Gastroesophageal sphincter (tissue), 4 donors: ENCODE measurements around the gene ZNF816. TPM values are rescaled to one million over a fixed set of nuclear protein-coding genes. Genes with fewer than 3 reads are reported as not detected.

Experiments used
- ATAC-seq: fragments of 150-250 bp; one replicate; pipeline ENCODE4 v1.9.1; 2016; ENCODE audit warnings: mild to moderate bottlenecking, moderate library complexity
- H3K27ac ChIP-seq, 4 donors: fragments of 200-600 bp; sonication (generic) in 3 of 4; 1 replicate in 3 of 4; 2 replicates in 1 of 4; pipeline ENCODE4 v1.5.1; 2016 to 2019
- H3K27me3 ChIP-seq: fragments of 200-600 bp; sonication (generic); one replicate; pipeline ENCODE4 v1.5.1; 2019
- H3K36me3 ChIP-seq, 2 donors: fragments of 200-600 bp; sonication (generic); one replicate each; pipeline ENCODE4 v1.5.1; 2019; ENCODE audit warnings: control low read depth in 1 of 2
- H3K4me1 ChIP-seq, 3 donors: fragments of 200-600 bp; sonication (generic); 1 replicate in 2 of 3; 2 replicates in 1 of 3; pipeline ENCODE4 v1.5.1; 2016 to 2019; ENCODE audit warnings: control low read depth in 2 of 3
- H3K4me3 ChIP-seq, 2 donors: fragments of 200-600 bp; sonication (generic); one replicate each; pipeline ENCODE4 v1.5.1; 2019; ENCODE audit warnings: mild to moderate bottlenecking in 1 of 2, moderate library complexity in 1 of 2
- H3K9me3 ChIP-seq, 3 donors: fragments of 200-600 bp; sonication (generic); one replicate each; pipeline ENCODE4 v1.5.1; 2017 to 2019; ENCODE audit warnings: control low read depth in 2 of 3
- EP300 ChIP-seq: sonication (generic); formaldehyde crosslinking; IDR thresholded peaks from one replicate; pipeline ENCODE4 v1.6.1; 2017; ENCODE audit warnings: antibody characterized with exemption, mild to moderate bottlenecking
- POLR2A ChIP-seq, 2 donors: fragments of 450-650 bp; IDR thresholded peaks; one replicate each; pipeline ENCODE4 v1.6.1; 2017; ENCODE audit warnings: antibody characterized with exemption in 2 of 2, mild to moderate bottlenecking in 2 of 2, moderate library complexity in 1 of 2
- POLR2AphosphoS5 ChIP-seq: sonication (generic); formaldehyde crosslinking; IDR thresholded peaks from one replicate; pipeline ENCODE4 v1.6.1; 2017; ENCODE audit warnings: antibody characterized with exemption
- WGBS, 2 donors: methylation state at CpG; one replicate each; pipeline ENCODE4 v1.1.5; 2018; ENCODE audit warnings: low coverage in 1 of 2; 5-methylcytosine and 5-hydroxymethylcytosine counted together
- total RNA-seq, 4 donors: library from RNA; depleted of rRNA; stranded (reverse); fragments of >200 nt; gene quantifications; one replicate each; pipeline ENCODE4 v1.1.0, GENCODE V29; 2016
- TF ChIP-seq, protein P1 (sequence below), 4 experiments: fragments of 200-600 bp in 2 of 4; fragments of 450-650 bp in 2 of 4; sonication (generic) in 1 of 4; IDR thresholded peaks; one replicate each; pipeline ENCODE4 v1.5.1; 2017 to 2019; ENCODE audit warnings: antibody characterized with exemption in 4 of 4, mild to moderate bottlenecking in 2 of 4, moderate library complexity in 2 of 4

Gene ZNF816
- total RNA-seq, 4 donors from 2014 or later: 5.3 to 7.8 (median 6.8) TPM

DNA sequence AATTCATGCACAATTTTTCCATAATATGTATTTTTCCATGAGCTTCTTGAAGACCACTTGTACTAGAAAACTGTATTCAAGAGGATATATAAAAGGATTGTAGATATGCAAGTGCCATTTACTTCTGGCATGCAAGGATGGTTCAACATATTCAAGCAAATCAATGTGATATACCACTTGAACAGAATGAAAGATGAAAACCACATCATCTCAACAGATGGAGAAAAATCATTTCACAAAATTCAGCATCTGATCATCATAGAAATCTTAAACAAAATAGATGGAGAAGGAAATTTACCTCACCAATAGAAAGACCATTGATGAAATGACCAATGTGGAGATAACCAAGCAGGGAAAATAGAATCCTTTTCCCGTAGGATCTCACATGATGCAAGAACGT is 5.1 kb upstream of the ZNF816 start:
- H3K36me3 ChIP-seq: peaks cover 0 to 38% of the 10 kb centered on the region in 2 donors
- ATAC-seq: no peak
- TF ChIP-seq POLR2A (IDR thresholded peaks at IDR 0.05): no peak
- TF ChIP-seq EP300: no peak
- TF ChIP-seq POLR2AphosphoS5: no peak
- TF ChIP-seq, protein P1, sequence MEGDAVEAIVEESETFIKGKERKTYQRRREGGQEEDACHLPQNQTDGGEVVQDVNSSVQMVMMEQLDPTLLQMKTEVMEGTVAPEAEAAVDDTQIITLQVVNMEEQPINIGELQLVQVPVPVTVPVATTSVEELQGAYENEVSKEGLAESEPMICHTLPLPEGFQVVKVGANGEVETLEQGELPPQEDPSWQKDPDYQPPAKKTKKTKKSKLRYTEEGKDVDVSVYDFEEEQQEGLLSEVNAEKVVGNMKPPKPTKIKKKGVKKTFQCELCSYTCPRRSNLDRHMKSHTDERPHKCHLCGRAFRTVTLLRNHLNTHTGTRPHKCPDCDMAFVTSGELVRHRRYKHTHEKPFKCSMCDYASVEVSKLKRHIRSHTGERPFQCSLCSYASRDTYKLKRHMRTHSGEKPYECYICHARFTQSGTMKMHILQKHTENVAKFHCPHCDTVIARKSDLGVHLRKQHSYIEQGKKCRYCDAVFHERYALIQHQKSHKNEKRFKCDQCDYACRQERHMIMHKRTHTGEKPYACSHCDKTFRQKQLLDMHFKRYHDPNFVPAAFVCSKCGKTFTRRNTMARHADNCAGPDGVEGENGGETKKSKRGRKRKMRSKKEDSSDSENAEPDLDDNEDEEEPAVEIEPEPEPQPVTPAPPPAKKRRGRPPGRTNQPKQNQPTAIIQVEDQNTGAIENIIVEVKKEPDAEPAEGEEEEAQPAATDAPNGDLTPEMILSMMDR (IDR thresholded peaks at IDR 0.05): no peak
- H3K4me3 ChIP-seq: no peak overlapping the region
- H3K27me3 ChIP-seq: no peaks in the 10 kb centered on the region
- H3K27ac ChIP-seq: no peak overlapping the region
- peaks cover 0 to 12% (median 0%) of the 10 kb centered on the region in 3 donors for H3K9me3 ChIP-seq
- H3K4me1 ChIP-seq: peaks cover 0 to 11% (median 7%) of the 10 kb centered on the region in 3 donors
- WGBS, 2 donors: 96 to 100% methylated on average over 2 of the region's 2 CpGs

- 0% methylated on average over 4 to 6 of the region's 12 CpGs for WGBS, 2 donors
- peaks cover 0 to 21% of the 10 kb centered on the region in 2 donors for H3K36me3 ChIP-seq
- H3K27ac ChIP-seq: peak overlapping the region; percentile 77 to 91 (median 87)
- H3K4me3 ChIP-seq: peak overlapping the region; percentile 61 to 77
- peaks cover 0 to 31% (median 0%) of the 10 kb centered on the region in 3 donors for H3K9me3 ChIP-seq
- ATAC-seq: peak; percentile 37
- peaks cover 3 to 26% (median 13%) of the 10 kb centered on the region in 3 donors for H3K4me1 ChIP-seq
- TF ChIP-seq POLR2AphosphoS5 (no peak), POLR2A (IDR thresholded peaks at IDR 0.05) (no peak), EP300 (no peak)
- TF ChIP-seq, protein P1 (IDR thresholded peaks at IDR 0.05): no peak
- no peaks in the 10 kb centered on the region for H3K27me3 ChIP-seq
Observed at GRCh38 chr19:52963247-52963618, 552 bp upstream of the ZNF816 start.

- Histone ChIP-seq H3K36me3 (peaks cover 0 to 32% of the 10 kb centered on the region in 2 donors), H3K9me3 (peaks cover 0 to 32% (median 0%) of the 10 kb centered on the region in 3 donors), H3K4me1 (peaks cover 3 to 26% (median 13%) of the 10 kb centered on the region in 3 donors), H3K4me3 (peak overlapping the region; percentile 61 to 77), H3K27me3 (no peaks in the 10 kb centered on the region), H3K27ac (peak overlapping the region; percentile 72 to 91 (median 87))
- TF ChIP-seq POLR2AphosphoS5: no peak
- no peak for TF ChIP-seq POLR2A (IDR thresholded peaks at IDR 0.05)
- TF ChIP-seq, protein P1 (IDR thresholded peaks at IDR 0.05): no peak
- TF ChIP-seq EP300: no peak
- no peak for ATAC-seq
- 12 to 17% methylated on average over 5 of the region's 5 CpGs for WGBS, 2 donors
Observed at GRCh38 chr19:52961981-52962380, 700 bp downstream of the ZNF816 start.

DNA sequence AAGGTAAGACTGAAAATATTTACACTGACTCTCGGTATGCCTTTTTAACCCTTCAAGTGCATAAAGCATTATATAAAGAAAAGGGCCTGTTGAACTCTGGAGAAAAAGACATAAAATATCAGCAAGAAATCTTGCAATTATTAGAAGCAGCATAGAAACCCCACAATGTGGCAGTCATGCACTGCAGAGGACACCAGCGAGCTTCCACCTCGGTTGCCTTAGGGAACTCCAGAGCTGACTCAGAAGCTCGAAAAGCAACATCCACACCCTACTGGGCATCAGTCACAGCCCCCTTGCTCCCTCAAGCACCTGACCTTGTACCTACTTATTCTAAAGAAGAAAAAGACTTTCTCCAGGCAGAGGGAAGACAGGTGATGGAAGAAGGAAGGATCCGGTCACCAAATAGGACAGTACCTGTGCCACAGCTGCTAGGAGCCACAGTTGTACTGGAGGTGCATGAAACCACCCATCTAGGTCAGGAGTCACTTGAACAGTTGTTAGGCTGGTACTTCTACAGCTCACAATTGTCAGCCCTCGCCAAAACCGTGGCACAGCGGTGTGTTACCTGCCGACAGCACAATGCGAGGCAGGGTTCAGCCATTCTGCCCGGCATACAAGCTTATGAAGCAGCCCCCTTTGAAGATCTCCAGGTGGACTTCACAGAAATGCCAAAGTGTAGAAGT is 2.9 kb downstream of the ZNF816 start:
- Histone ChIP-seq H3K4me3 (no peak overlapping the region), H3K9me3 (peaks cover 0 to 52% (median 0%) of the 10 kb centered on the region in 3 donors), H3K27me3 (no peaks in the 10 kb centered on the region), H3K36me3 (peaks cover 0 to 55% of the 10 kb centered on the region in 2 donors), H3K4me1 (peaks cover 3 to 26% (median 13%) of the 10 kb centered on the region in 3 donors), H3K27ac (no peak overlapping the region)
- ATAC-seq: no peak
- WGBS, 2 donors: 80 to 91% methylated on average over 2 to 10 of the region's 11 CpGs
- TF ChIP-seq, protein P1 (IDR thresholded peaks at IDR 0.05): no peak
- no peak for TF ChIP-seq POLR2AphosphoS5
- no peak for TF ChIP-seq POLR2A (IDR thresholded peaks at IDR 0.05)
- TF ChIP-seq EP300: no peak

- H3K36me3 ChIP-seq: peaks cover 0 to 73% of the 10 kb centered on the region in 2 donors
- WGBS, 2 donors: 90 to 95% methylated on average over 3 to 6 of the region's 8 CpGs
- ATAC-seq: no peak
- H3K9me3 ChIP-seq: peaks cover 0 to 68% (median 0%) of the 10 kb centered on the region in 3 donors
- TF ChIP-seq EP300 (no peak), POLR2AphosphoS5 (no peak), POLR2A (IDR thresholded peaks at IDR 0.05) (no peak)
- TF ChIP-seq, protein P1 (IDR thresholded peaks at IDR 0.05): no peak
- H3K27ac ChIP-seq: no peak overlapping the region
- no peaks in the 10 kb centered on the region for H3K27me3 ChIP-seq
- H3K4me3 ChIP-seq: no peak overlapping the region
- H3K4me1 ChIP-seq: peaks cover 3 to 15% (median 6%) of the 10 kb centered on the region in 3 donors
Observed at GRCh38 chr19:52957591-52957990, 5.1 kb downstream of the ZNF816 start.
